Measurements from ENCODE around the gene SPATA22. TPM values are rescaled to one million over a fixed set of nuclear protein-coding genes. Genes with fewer than 3 reads are reported as not detected.

SPATA22 gene
- total RNA-seq, 1 experiment from 2014 or later: not detected

DNA sequence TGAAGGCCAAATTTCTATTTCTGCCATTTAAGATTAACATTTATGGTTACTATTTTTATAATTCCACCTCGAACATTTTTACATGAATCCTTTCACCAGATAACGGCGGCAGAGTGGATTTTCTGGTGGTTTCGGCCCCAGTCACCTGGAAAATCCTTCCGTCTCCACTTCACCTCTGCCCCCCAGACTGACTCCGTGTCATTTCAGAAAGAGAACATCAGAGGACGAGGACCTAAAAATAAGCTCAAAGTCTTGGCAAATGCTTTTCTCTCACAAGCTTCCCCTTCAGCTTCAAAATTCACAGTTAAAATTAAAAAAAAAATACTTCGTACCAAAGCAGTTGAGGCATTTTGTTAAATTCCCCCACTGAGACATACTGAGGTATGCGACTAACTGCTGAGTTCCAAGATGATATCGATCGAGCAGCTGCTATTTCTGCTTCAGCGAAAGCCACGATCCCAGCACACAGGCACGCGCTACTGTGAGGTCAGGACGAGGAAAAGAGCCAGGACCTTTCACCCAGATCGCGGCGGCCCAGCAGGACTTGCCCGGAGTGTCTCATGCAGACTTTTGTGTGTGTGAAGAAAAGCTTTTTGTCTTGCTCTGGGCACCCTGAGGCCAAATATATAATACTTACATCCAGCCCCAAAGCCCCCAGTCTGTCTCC lies 41.0 kb upstream of the SPATA22 start:
- no peaks in the 10 kb centered on the region for H3K4me1 Mint-ChIP-seq (ENCODE audit: low read depth, unreplicated experiment)
- BruUV-seq (replicated peaks): no TSS peak
- no peak overlapping the region for H3K4me3 Mint-ChIP-seq (ENCODE audit: low read depth, unreplicated experiment)
- TF ChIP-seq, protein P1, sequence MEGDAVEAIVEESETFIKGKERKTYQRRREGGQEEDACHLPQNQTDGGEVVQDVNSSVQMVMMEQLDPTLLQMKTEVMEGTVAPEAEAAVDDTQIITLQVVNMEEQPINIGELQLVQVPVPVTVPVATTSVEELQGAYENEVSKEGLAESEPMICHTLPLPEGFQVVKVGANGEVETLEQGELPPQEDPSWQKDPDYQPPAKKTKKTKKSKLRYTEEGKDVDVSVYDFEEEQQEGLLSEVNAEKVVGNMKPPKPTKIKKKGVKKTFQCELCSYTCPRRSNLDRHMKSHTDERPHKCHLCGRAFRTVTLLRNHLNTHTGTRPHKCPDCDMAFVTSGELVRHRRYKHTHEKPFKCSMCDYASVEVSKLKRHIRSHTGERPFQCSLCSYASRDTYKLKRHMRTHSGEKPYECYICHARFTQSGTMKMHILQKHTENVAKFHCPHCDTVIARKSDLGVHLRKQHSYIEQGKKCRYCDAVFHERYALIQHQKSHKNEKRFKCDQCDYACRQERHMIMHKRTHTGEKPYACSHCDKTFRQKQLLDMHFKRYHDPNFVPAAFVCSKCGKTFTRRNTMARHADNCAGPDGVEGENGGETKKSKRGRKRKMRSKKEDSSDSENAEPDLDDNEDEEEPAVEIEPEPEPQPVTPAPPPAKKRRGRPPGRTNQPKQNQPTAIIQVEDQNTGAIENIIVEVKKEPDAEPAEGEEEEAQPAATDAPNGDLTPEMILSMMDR (IDR thresholded peaks at IDR 0.05; ENCODE audit: unreplicated experiment): no peak
- H3K36me3 Mint-ChIP-seq (ENCODE audit: insufficient read depth, unreplicated experiment): no peaks in the 10 kb centered on the region
- no peaks in the 10 kb centered on the region for H3K9me3 Mint-ChIP-seq (ENCODE audit: low read depth, unreplicated experiment)
- intact Hi-C loops (cut with micrococcal nuclease; ENCODE audit: unreplicated experiment): no loop called here
- CTCF ChIA-PET: no interaction called here
- H3K27me3 Mint-ChIP-seq (ENCODE audit: unreplicated experiment): no peaks in the 10 kb centered on the region
- DNase-seq: no peak
- no peak overlapping the region for H3K27ac Mint-ChIP-seq (ENCODE audit: unreplicated experiment)

DNA sequence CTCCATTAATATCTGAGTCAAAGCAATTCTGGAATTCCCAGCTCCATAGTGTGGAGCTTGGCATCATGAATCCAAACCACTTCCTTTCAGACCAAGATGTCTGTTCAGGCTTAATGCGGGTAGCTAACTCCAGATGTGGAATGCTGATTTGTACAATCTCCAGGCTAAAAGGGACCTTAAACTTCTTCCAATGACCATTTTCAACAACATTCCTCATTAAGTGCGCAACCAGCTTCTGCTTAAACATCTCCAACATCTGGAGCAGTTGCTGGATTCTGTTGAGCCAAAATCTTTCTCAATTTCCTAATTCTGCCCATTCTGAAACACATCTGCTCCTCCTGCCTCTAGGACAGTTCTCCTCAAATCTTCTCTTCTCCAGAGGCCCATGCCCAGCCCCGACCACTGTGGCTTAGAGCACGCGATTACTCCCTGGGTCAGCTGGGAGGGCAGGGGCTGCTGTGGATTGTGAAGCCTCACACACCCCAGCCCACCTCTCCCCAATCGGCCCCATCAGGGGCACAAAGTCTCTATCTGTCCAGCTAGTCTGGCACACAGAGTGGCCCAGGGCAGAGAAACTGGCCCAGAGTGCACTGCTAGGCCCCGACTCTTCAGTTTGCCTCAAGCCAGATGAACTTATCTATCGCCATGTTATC lies 40.4 kb upstream of the SPATA22 start:
- Mint-ChIP-seq H3K4me3 (ENCODE audit: low read depth, unreplicated experiment) (no peak overlapping the region), H3K27me3 (ENCODE audit: unreplicated experiment) (peaks cover 3% of the 10 kb centered on the region), H3K36me3 (ENCODE audit: insufficient read depth, unreplicated experiment) (no peaks in the 10 kb centered on the region), H3K9me3 (ENCODE audit: low read depth, unreplicated experiment) (no peaks in the 10 kb centered on the region), H3K4me1 (ENCODE audit: low read depth, unreplicated experiment) (no peaks in the 10 kb centered on the region), H3K27ac (ENCODE audit: unreplicated experiment) (no peak overlapping the region)
- BruUV-seq (replicated peaks): no TSS peak
- no peak for DNase-seq
- TF ChIP-seq, protein P1 (IDR thresholded peaks at IDR 0.05; ENCODE audit: unreplicated experiment): no peak
- intact Hi-C loops (cut with micrococcal nuclease; ENCODE audit: unreplicated experiment): no loop called here
- CTCF ChIA-PET: no interaction called here

DNA sequence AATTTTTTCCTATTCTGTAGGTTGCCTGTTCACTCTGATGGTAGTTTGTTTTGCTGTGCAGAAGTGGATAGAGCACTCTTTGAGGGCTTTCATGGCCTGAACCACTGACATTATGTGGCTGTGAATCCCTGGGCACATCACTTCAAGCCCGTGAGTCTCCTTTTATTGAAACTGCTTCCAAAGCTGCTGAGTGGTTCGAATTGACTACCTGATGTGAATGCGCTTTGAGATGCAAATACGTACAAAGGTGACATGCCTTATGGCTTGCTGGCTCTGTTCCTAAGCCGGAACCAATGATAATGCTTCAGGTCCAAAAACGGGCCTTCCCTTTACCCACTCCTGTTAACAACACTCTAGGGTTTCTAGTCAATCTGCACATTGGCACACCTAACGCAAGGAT lies 38.5 kb upstream of the SPATA22 start:
- Mint-ChIP-seq H3K4me3 (ENCODE audit: low read depth, unreplicated experiment) (no peak overlapping the region), H3K4me1 (ENCODE audit: low read depth, unreplicated experiment) (no peaks in the 10 kb centered on the region), H3K27me3 (ENCODE audit: unreplicated experiment) (peaks cover 18% of the 10 kb centered on the region), H3K36me3 (ENCODE audit: insufficient read depth, unreplicated experiment) (no peaks in the 10 kb centered on the region), H3K9me3 (ENCODE audit: low read depth, unreplicated experiment) (no peaks in the 10 kb centered on the region), H3K27ac (ENCODE audit: unreplicated experiment) (no peak overlapping the region)
- DNase-seq: no peak
- CTCF ChIA-PET: no interaction called here
- TF ChIP-seq, protein P1 (IDR thresholded peaks at IDR 0.05; ENCODE audit: unreplicated experiment): no peak
- intact Hi-C loops (cut with micrococcal nuclease; ENCODE audit: unreplicated experiment): no loop called here
- no TSS peak for BruUV-seq (replicated peaks)

GRCh38 chr17:3507869-3508268 lies 36.2 kb upstream of the SPATA22 start:
- no peak for DNase-seq
- CTCF ChIA-PET: no interaction called here
- TF ChIP-seq, protein P1 (IDR thresholded peaks at IDR 0.05; ENCODE audit: unreplicated experiment): no peak
- no TSS peak for BruUV-seq (replicated peaks)
- H3K27ac Mint-ChIP-seq (ENCODE audit: unreplicated experiment): no peak overlapping the region
- H3K4me3 Mint-ChIP-seq (ENCODE audit: low read depth, unreplicated experiment): no peak overlapping the region
- intact Hi-C loops (cut with micrococcal nuclease; ENCODE audit: unreplicated experiment): no loop called here
- H3K9me3 Mint-ChIP-seq (ENCODE audit: low read depth, unreplicated experiment): no peaks in the 10 kb centered on the region
- peaks cover 36% of the 10 kb centered on the region for H3K27me3 Mint-ChIP-seq (ENCODE audit: unreplicated experiment)
- H3K4me1 Mint-ChIP-seq (ENCODE audit: low read depth, unreplicated experiment): no peaks in the 10 kb centered on the region
- H3K36me3 Mint-ChIP-seq (ENCODE audit: insufficient read depth, unreplicated experiment): no peaks in the 10 kb centered on the region

Data from Calu3 (cell line).